ENCODE measurements around the gene RAB11FIP5.

DNA sequence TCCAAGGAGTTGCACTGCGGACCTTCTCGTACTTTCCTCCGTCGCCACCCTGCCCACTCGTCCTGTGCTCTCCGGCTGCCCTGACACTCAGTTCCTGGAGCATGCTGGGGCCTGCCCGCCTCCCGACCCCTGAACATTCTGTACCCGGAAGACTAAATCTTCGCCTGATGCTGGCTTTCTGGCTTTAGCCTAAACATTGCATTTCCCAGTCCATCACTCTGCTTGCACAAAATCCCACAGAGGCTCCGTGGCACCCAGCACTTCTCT, 40.7 kb downstream of the RAB11FIP5 start:
- TF ChIP-seq ZNF384 (IDR thresholded peaks at IDR 0.05; ENCODE audit: low read depth, low read length) (no peak), DPF2 (IDR thresholded peaks at IDR 0.05) (no peak), EP300 (IDR thresholded peaks at IDR 0.05; ENCODE audit: low read length) (no peak), NR2C2 (CRISPR knock-in tag; IDR thresholded peaks at IDR 0.05) (no peak), NR2C2 (tag; IDR thresholded peaks at IDR 0.05) (no peak), ZNF696 (CRISPR knock-in tag; conservative IDR thresholded peaks at IDR 0.05) (no peak), NR2F6 (CRISPR knock-in tag; IDR thresholded peaks at IDR 0.05) (no peak), ZNF316 (IDR thresholded peaks at IDR 0.05) (no peak), CHD4 (IDR thresholded peaks at IDR 0.05; ENCODE audit: insufficient read depth, insufficient replicate concordance, low read depth, low read length, poor library complexity, severe bottlenecking) (no peak)
- TF ChIP-seq, protein P1, sequence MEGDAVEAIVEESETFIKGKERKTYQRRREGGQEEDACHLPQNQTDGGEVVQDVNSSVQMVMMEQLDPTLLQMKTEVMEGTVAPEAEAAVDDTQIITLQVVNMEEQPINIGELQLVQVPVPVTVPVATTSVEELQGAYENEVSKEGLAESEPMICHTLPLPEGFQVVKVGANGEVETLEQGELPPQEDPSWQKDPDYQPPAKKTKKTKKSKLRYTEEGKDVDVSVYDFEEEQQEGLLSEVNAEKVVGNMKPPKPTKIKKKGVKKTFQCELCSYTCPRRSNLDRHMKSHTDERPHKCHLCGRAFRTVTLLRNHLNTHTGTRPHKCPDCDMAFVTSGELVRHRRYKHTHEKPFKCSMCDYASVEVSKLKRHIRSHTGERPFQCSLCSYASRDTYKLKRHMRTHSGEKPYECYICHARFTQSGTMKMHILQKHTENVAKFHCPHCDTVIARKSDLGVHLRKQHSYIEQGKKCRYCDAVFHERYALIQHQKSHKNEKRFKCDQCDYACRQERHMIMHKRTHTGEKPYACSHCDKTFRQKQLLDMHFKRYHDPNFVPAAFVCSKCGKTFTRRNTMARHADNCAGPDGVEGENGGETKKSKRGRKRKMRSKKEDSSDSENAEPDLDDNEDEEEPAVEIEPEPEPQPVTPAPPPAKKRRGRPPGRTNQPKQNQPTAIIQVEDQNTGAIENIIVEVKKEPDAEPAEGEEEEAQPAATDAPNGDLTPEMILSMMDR (IDR thresholded peaks at IDR 0.05 in 2 of 3, conservative IDR thresholded peaks at IDR 0.05 in 1 of 3; ENCODE audit: insufficient read depth in 2 of 3, low read depth in 1 of 3, low read length in 3 of 3): no peak
- TF ChIP-seq, protein P2, sequence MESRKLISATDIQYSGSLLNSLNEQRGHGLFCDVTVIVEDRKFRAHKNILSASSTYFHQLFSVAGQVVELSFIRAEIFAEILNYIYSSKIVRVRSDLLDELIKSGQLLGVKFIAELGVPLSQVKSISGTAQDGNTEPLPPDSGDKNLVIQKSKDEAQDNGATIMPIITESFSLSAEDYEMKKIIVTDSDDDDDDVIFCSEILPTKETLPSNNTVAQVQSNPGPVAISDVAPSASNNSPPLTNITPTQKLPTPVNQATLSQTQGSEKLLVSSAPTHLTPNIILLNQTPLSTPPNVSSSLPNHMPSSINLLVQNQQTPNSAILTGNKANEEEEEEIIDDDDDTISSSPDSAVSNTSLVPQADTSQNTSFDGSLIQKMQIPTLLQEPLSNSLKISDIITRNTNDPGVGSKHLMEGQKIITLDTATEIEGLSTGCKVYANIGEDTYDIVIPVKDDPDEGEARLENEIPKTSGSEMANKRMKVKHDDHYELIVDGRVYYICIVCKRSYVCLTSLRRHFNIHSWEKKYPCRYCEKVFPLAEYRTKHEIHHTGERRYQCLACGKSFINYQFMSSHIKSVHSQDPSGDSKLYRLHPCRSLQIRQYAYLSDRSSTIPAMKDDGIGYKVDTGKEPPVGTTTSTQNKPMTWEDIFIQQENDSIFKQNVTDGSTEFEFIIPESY (CRISPR knock-in tag; IDR thresholded peaks at IDR 0.05): no peak
- TF ChIP-seq, protein P3, sequence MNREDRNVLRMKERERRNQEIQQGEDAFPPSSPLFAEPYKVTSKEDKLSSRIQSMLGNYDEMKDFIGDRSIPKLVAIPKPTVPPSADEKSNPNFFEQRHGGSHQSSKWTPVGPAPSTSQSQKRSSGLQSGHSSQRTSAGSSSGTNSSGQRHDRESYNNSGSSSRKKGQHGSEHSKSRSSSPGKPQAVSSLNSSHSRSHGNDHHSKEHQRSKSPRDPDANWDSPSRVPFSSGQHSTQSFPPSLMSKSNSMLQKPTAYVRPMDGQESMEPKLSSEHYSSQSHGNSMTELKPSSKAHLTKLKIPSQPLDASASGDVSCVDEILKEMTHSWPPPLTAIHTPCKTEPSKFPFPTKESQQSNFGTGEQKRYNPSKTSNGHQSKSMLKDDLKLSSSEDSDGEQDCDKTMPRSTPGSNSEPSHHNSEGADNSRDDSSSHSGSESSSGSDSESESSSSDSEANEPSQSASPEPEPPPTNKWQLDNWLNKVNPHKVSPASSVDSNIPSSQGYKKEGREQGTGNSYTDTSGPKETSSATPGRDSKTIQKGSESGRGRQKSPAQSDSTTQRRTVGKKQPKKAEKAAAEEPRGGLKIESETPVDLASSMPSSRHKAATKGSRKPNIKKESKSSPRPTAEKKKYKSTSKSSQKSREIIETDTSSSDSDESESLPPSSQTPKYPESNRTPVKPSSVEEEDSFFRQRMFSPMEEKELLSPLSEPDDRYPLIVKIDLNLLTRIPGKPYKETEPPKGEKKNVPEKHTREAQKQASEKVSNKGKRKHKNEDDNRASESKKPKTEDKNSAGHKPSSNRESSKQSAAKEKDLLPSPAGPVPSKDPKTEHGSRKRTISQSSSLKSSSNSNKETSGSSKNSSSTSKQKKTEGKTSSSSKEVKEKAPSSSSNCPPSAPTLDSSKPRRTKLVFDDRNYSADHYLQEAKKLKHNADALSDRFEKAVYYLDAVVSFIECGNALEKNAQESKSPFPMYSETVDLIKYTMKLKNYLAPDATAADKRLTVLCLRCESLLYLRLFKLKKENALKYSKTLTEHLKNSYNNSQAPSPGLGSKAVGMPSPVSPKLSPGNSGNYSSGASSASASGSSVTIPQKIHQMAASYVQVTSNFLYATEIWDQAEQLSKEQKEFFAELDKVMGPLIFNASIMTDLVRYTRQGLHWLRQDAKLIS (CRISPR knock-in tag; IDR thresholded peaks at IDR 0.05): no peak
- TF ChIP-seq, protein P4, sequence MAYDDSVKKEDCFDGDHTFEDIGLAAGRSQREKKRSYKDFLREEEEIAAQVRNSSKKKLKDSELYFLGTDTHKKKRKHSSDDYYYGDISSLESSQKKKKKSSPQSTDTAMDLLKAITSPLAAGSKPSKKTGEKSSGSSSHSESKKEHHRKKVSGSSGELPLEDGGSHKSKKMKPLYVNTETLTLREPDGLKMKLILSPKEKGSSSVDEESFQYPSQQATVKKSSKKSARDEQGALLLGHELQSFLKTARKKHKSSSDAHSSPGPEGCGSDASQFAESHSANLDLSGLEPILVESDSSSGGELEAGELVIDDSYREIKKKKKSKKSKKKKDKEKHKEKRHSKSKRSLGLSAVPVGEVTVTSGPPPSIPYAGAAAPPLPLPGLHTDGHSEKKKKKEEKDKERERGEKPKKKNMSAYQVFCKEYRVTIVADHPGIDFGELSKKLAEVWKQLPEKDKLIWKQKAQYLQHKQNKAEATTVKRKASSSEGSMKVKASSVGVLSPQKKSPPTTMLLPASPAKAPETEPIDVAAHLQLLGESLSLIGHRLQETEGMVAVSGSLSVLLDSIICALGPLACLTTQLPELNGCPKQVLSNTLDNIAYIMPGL (CRISPR knock-in tag; IDR thresholded peaks at IDR 0.05): no peak
- TF ChIP-seq, protein P5, sequence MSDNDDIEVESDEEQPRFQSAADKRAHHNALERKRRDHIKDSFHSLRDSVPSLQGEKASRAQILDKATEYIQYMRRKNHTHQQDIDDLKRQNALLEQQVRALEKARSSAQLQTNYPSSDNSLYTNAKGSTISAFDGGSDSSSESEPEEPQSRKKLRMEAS (CRISPR knock-in tag; IDR thresholded peaks at IDR 0.05): no peak
